GM21825 (cell line): ENCODE measurements around the gene CDC42BPB.
A peak's percentile ranks its signal among the peaks of the same experiment; 100 is the strongest.
"Not testable (repeated sequence)": the region's sequence is repeated elsewhere in the genome, so short reads cannot be mapped to it uniquely, and the experiment has no call there.

Experiments
- ATAC-seq: cut with Tn5 transposase; IDR thresholded peaks from one replicate; pipeline ENCODE4 v1.9.1; 2021; ENCODE audit warnings: mild to moderate bottlenecking, moderate library complexity; ENCODE audit not compliant: unreplicated experiment

CDC42BPB gene

DNA sequence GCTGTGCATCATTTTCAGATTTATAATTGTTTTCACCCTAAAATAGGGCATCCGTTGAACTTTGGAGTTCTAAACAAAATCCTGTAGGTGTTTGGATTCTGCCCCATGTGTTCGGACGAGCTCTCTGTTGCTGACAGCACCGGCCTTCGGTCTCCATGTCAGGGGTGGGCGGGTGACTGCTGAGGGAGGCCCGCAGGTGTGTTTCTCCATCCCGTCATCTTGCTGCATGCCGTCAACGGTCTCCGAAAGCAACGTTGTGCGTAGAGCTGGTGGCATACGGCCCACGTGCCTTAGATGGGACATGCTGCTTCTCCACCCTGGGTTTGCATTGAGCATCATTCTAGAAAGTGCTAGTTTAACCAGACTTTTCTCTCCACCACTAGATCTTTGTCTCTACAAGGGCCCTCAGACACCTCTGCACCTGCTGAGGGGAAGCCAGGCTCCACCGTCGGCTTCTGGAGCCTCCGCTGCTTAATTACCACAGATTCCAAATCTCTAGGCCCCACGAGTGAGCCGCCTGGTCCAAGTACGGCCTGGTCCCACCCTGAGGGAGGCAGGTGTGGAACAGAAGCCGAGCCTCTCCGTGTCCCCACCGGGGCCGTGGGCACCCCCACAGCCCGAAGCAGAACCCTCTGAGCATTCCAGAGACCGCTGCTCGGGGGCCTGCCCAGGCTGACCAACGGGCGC lies 150.6 kb downstream of the CDC42BPB start:
- ATAC-seq = no peak

DNA sequence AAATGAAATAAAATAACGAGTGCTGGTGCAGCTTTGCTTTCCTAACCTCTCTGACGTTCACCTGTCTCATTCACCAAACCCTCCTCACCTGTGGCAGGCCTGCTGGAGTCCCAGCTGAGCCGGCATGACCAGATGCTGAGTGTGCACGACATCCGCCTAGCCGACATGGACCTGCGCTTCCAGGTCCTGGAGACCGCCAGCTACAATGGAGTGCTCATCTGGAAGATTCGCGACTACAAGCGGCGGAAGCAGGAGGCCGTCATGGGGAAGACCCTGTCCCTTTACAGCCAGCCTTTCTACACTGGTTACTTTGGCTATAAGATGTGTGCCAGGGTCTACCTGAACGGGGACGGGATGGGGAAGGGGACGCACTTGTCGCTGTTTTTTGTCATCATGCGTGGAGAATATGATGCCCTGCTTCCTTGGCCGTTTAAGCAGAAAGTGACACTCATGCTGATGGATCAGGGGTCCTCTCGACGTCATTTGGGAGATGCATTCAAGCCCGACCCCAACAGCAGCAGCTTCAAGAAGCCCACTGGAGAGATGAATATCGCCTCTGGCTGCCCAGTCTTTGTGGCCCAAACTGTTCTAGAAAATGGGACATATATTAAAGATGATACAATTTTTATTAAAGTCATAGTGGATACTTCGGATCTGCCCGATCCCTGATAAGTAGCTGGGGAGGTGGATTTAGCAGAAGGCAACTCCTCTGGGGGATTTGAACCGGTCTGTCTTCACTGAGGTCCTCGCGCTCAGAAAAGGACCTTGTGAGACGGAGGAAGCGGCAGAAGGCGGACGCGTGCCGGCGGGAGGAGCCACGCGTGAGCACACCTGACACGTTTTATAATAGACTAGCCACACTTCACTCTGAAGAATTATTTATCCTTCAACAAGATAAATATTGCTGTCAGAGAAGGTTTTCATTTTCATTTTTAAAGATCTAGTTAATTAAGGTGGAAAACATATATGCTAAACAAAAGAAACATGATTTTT lies 151.9 kb downstream of the CDC42BPB start:
- no peak for ATAC-seq

DNA sequence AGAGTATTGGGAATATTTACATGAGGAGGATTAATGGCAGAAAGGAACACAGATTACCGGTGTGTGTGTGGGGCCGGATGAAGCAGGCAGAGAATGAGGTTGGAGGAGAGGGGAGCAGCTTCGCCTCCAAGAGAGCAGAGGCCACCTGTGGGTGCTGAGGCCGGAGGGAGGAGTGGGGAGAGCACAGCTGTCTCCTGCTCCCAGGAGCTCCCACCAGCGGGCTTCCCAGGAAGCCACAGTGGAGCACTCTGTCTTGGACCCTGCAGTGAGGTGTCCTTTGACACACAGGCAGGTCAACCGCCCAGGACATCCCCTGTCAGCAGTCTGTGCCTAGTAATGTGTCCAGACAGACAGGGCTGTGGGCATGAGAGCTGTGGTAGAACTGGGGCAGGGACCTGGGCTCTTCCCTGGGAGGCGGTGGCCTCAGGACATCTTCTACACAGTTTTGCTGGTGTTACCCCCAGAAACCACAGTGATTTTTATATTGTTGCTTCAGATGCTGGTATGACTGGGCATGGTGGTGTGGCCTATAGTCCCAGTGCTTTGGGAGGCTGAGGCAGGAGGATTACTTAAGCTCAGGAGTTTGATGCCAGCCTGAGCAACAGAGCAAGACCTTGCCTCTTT lies 153.3 kb downstream of the CDC42BPB start:
- no peak for ATAC-seq

DNA sequence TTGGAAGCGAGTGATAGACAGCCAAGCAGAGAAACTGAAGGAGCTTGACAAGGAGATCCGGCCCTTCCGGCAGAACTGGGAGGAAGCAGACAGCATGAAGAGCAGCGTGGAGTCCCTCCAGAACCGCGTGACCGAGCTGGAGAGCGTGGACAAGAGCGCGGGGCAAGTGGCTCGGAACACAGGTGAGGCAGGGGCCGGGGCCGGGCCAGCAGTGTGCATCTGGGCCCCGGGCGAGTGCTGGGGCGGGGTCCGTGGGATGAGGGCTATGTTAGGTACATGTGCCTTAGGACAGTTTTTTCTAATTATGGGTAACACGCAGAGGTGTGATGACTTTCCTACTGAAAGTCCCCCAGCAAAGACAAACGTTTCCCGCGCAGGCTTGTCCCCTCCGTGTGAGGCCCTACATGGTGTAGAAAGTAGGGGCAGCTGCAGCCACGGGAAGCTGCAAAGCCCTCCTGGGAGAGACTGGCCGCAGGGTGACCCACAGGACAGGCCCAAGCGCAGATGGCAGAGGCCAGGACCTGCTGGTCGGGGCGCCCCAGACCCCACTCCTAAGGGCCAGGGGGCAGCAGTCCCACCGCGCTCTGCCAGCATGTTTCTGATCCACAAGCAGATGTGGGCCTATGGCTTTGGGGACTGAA lies 154.0 kb downstream of the CDC42BPB start:
- ATAC-seq = no peak

DNA sequence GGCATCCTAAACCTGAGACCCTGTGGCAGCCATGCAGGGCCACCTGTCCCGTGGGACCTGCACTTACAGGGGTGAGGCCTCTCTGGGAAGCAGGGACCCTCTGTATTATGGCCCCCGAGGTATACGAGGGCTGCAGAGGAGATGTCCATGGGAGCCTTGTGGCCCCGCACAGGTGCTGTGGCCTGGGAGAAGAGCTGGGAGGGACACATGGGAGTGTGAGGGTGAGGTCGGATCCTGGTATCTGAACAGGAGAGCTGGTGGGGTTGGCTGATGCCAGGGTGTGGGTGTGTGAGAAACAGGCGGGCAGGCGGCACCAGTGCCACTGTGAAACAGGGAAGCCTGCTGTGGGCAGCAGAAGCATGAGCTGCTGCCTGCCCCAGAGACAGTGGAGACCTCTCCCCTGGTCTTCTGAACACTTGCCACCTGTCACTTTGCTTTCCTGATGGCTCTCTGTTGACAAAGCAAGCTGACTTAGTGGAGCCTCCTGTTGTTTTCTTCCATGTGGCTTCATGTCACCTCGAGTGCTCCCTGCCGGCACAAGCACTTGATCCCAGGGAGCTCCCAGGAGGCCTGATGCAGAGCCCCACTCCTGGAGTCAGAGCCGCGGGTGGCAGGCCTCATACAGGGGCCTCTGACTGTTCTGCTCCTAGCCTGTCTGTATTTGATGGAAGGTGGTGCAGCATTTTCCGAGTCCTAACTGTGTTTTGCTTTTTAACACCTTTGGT lies 154.7 kb downstream of the CDC42BPB start:
- no peak for ATAC-seq

DNA sequence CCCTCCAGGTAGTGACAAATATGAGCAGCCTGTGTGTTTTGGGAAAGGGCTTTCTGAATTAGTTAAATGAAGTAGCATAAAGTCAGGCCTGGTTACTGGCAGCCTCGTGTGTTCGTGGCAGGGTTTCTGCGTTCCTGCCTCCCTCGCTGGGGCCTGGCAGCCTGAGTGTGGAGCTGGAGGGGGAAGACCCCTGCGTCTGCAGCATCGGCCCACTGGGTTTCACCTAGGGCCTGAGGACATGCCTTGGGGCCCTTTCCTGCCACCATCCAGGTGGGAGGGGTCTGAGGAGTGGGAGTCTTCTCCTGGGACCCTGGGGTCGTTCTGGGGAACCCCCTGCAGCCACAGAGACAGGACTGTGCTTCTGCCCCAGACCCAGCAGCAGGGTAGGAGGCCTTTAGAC lies 155.3 kb downstream of the CDC42BPB start:
- peak; percentile 19 for ATAC-seq

DNA sequence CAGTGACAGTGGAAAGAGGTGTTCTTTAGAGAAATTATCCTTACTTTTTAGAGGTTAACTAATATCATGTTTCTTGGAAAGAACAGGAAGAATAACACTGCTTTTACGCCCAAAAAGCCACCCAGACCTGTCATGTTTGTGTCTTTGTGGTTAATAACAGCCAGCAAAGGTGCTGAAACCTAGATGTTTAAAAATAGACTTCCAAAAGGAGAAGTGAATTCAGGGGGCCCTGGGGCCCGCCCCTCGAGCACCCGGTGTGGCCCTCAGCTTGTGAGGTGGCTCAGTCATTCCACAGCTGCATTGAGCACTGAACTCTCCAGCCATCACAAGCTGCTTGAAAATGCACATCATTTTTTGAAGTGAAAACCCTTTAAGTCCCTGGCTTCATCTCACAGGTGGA lies 155.7 kb downstream of the CDC42BPB start:
- peak; percentile 64 for ATAC-seq

DNA sequence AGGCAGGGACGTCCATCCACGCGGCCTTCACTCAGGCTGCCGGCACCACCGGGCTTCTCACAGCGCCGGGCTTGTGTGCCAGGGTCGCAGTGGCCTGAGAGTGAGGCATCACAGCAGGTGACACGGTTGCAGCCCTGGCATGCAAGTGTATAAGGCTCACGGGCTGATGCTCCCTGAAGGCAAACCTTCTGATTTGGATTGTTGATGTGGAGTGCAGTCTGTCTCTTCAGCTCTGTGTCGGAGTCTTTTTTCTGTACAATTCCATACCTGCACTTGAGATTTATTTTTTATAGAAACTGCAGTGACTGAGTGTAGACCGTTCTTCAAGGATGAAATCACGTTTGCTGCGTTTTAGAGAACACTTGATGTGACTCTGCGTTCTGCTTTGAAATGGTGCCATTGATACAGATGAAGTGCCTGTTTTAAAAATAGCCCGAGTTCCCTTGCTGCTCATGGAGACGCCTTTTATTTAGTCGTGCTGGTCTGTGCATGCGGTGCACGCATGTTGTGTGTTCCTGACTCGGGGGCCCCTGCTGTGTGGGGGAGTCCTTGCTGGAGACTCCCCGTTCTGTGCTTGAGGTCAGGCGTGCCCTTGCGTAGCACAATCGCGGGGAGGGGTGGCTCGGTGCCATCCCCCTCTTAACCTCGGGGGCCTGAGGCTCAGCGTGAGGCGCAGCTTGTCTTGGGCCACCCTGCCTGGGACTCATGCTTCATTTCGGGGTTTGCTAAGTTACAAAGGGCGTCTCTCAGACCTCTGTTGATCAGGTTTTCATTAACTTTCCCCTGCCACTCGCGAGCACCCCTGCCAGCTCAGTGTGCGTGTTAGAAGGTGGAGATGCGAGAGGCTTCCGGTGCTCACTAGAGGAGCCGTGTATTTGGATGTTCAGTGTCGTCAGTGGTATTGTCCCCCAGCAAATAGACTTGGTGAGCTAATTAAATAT lies 156.4 kb downstream of the CDC42BPB start:
- ATAC-seq = peak; percentile 50

DNA sequence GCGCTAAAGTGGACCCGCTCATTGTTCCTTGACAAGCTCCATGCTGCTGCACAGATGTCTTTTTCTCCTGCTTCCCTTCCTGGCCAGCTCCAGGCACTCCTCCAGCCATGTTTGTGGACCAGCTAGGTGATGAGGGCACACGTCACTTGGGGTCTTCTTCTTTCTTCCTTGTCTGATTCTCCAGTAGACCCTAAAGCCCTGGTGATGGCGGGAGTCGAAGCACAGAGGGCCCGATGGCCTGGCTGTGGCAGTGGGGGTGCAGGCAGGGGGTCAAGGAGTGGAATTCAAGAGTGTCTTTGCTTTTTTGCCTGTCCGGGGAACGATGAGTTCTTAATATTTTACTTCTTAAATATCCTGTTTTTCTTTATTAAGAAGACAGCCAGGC lies 157.8 kb downstream of the CDC42BPB start:
- no peak for ATAC-seq

DNA sequence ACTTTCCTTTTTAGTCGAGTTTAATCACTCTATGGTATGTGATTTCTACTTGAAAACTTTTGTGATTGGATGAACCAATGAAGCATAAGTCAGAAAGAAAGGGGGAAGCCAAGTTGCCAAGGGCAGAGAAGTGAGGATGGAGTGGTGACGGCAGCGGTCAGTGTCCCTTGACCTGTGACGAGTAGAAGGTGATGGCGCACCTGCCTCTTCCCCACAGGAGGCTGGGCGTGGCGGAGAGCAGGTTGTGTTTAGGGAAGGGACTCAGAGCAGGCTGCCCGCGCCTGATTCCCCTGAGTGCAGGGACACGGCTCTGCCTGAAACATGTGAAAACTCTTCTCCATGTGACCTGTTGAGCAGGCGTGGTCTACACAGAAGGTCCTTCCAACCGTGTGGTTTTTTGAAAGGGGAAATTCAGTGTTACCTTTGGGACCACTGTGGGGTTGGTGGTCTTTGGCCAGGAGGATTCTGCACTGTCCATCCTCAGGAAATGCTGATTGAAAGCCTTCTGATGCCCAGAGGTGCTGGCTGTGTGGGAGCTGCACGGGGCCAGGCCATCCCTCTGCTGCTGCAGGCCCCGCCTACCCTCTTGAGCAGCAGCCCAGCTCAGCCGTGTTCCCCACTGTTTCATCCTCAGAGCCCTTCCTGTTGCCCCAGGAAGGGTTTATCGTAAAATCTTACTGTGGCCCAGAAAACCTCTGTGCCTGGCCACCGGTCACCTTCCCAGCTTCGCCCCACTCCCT lies 158.4 kb downstream of the CDC42BPB start:
- ATAC-seq = no peak

DNA sequence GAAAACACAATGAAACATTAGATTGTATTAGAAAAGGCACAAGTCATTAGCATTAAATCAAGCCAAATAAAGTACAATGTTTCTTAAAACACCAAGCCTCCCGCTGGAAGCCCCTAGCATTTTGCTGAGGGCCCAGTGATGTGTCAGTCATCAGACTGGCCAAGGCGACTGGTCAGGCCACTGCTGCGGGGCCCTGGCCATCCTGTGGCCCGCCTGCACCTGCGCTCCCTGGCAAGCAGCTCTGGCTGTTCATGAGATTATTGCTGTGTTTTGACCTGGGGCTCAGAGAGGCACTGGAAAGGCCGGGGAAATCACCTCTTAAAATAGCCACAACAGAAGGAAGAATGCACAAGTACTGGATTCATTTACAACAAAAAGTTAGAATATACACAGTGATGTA lies 159.1 kb downstream of the CDC42BPB start:
- ATAC-seq = no peak

DNA sequence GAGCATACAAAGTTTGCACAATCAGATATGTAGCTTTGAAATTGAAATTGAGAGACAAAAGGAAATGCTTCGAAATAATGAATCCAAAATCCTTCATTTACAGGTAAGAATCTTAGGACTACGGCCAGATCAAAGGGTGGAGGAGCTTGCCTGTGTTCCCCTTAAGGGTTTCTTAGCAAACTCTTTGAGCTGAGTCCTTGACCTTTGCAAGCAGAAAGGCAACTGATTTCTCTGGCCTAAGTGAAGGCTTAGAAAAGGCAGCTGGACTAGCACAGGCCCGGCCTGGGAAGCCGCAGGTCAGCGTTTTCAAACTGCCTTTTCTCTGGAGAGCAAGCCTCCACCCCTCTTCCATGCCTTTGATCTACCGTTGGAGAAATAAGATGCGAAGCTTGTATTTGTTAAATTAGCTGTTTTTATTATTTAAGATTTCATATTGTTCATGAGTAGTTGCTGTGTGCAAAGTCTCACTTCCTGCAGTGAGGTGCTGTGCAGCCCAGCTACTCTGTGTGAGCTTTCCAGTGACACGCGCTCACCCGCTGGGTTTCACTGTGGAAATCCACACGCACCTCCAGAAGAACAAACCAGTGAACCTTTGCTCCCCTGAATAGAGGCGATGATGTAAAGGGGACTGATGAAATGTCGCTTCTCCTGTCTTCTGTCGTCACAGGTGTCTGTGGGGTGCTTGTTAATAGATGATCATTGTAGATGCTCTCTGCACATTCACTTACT lies 159.9 kb downstream of the CDC42BPB start:
- ATAC-seq = no peak

DNA sequence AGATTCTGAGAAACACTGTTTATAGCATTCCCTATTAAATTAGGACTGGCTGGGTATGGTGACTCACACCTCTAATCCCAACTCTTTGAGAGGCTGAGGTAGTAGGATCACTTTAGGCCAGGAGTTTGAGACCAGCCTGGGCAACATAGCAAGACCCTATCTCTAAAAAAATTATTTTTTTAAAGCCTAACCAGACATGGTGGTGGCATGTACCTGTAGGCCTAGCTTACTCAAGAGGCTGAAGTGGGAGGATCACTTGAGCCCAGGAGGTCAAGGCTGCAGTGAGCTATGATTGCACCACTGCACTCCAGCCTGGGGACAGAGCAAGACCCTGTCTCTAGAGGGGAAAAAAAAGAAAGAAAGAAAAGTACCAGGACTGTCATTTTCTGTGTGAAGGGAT lies 160.6 kb downstream of the CDC42BPB start:
- not testable (repeated sequence) for ATAC-seq

DNA sequence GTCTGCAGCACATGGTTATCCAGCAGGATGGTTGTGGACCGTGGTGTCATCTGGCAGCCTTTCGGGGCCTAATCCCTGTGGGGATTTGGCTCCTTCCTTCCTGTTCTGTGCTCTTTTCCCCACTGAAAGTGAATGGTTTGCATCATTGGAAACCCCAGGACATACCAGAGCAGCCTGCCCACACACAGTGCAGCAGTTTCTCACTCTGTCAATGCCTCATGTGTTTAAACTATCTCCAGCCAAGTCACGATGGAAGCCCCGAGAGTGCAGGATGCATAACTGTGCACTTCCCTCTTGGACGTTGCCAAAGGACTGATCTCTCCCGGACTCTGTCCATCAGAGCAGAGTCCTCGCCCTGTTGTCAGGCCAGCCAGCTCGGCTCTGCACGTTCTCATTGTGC lies 163.9 kb downstream of the CDC42BPB start:
- no peak for ATAC-seq

DNA sequence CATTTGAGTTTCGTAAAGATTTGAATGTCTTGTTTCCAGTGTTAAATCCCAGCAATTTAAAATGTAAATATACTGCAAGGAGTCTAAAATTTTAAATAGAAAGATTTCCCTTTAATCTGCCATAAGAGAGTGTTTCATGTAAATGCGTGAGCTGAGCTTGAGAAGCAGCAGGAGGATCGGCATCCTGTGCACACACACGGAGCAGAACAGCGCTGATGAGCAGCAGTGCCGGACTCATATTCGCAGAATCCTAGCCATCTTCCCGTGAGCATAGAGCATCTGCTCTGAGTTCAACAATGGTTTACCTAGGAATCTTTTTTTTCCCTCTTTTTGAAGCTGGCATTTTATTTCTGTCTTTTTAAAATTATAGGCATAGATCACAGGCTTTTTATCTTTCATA lies 164.7 kb downstream of the CDC42BPB start:
- ATAC-seq = no peak

DNA sequence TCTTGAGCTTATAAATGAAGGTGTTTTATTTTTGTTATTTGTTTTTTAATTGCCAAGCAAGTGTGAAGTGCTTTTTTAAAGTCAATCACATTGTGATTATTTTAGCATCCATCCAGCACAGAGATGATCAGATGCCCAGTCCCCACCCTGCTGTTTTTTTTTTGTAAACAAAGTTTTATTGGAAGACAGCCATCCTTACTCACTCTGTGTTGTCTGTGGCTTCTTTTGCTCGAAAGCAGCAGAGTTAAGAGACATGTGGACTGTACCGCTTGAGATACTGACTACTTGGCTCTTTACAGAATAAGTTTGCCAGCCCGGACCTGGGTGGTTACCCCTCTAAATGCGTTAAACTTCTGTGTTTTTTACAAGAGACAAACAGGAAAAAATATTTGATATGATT lies 165.8 kb downstream of the CDC42BPB start:
- ATAC-seq = no peak

DNA sequence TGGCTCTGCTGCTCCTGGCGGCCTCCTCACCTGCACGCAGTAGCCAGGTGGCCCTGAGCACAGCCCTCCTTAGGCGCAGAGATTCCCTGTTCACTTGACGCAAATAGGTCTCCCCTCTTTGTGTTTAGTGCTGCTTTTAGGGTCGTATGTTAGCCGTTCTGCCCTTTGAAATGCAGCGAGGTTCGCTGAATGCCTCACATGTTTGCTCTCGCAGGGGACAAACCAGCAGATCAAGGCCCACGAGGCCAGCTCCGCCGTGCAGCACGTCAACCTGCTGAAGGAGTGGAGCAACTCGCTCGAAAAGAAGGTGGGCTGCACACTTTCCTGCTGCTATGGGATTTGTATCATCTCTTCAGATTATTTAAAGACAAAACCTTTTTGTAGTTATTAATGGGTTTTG lies 166.2 kb downstream of the CDC42BPB start:
- no peak for ATAC-seq

DNA sequence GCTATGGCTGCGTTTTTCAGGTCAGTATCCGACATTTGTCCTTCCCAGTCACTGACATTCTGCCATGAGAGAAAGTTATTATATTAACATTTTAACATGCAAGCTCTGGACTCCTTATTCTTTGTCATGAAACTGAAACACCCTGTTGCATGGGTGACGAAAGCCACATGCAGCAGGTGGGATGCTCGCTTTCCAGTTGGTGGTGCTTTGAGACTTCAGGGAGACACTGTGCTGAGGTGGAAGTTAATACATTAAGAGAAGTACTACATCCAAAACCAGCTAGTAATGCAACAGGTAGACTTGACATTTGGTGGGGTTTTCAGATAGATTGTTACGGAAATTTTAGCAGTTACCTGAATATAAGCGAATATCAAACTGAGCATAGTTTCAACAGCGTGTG lies 167.7 kb downstream of the CDC42BPB start:
- no peak for ATAC-seq
